Thoracic aorta (tissue), 2 donors: ENCODE data around the gene PNPLA1. TPM values are rescaled to one million over a fixed set of nuclear protein-coding genes. Genes with fewer than 3 reads are reported as not detected.

ENCODE experiments used
- ATAC-seq: fragments of 150-250 bp; one replicate; pipeline ENCODE4 v1.8.0; 2017; ENCODE audit warnings: low read depth; ENCODE audit not compliant: insufficient number of reproducible peaks, low FRiP score
- DNase-seq: peaks from one replicate; pipeline ENCODE4 v3.0.0-alpha.2; 2020; ENCODE audit warnings: low spot score
- H3K27ac ChIP-seq, 2 donors: fragments of 200-600 bp; sonication (generic); 1 replicate in 1 of 2; 2 replicates in 1 of 2; pipeline ENCODE4 v1.5.1; 2016; ENCODE audit warnings: mild to moderate bottlenecking in 2 of 2, moderate library complexity in 2 of 2
- H3K27me3 ChIP-seq: fragments of 200-600 bp; sonication (generic); replicated peaks from 2 replicates; pipeline ENCODE4 v1.6.0; 2016; ENCODE audit warnings: mild to moderate bottlenecking; ENCODE audit not compliant: insufficient read depth
- H3K36me3 ChIP-seq: fragments of 200-600 bp; sonication (generic); one replicate; pipeline ENCODE4 v1.5.1; 2016
- H3K4me1 ChIP-seq, 2 donors: fragments of 200-600 bp; sonication (generic); 1 replicate in 1 of 2; 2 replicates in 1 of 2; pipeline versions ENCODE4 v1.5.1 to v1.6.0; 2016; ENCODE audit warnings: low read depth in 2 of 2, mild to moderate bottlenecking in 1 of 2; ENCODE audit not compliant: control insufficient read depth in 1 of 2
- H3K4me3 ChIP-seq: fragments of 200-600 bp; sonication (generic); 2 replicates; pipeline ENCODE4 v1.5.1; 2016; ENCODE audit warnings: mild to moderate bottlenecking
- H3K9me3 ChIP-seq: fragments of 200-600 bp; sonication (generic); 2 replicates; pipeline ENCODE4 v1.5.1; 2016
- total RNA-seq, 2 donors: library from RNA; depleted of rRNA; stranded (reverse); fragments of >200 nt; gene quantifications; one replicate each; pipeline versions ENCODE4 v1.1.0 to v1.2.3, GENCODE V29; 2016
- TF ChIP-seq, protein P1 (sequence below): fragments of 200-600 bp; sonication (generic); IDR thresholded peaks from one replicate; pipeline ENCODE4 v1.5.1; 2019; ENCODE audit warnings: antibody characterized with exemption

PNPLA1 gene
- total RNA-seq, 2 donors from 2014 or later: not detected

DNA sequence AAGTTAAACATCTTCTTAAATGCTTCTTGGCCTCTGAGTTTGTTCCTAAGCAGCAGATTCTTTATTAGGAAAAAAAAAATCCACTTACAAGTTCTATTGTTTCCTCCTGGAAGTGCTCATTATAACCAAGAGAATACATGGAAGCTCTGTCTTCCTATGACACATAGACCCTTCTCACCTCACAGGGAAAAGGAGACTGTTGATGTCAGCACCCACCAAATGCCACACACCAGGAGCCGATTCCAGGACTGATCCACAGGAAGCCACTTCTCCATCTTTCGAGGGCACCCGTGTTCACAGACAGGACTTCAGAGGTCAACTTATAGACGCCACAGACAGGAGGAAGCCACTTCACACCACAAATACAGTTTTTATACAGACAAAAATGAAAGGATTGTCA lies 80.2 kb downstream of the PNPLA1 start:
- H3K4me3 ChIP-seq: no peak overlapping the region
- H3K27ac ChIP-seq: peak overlapping the region; percentile 81 to 86
- TF ChIP-seq, protein P1, sequence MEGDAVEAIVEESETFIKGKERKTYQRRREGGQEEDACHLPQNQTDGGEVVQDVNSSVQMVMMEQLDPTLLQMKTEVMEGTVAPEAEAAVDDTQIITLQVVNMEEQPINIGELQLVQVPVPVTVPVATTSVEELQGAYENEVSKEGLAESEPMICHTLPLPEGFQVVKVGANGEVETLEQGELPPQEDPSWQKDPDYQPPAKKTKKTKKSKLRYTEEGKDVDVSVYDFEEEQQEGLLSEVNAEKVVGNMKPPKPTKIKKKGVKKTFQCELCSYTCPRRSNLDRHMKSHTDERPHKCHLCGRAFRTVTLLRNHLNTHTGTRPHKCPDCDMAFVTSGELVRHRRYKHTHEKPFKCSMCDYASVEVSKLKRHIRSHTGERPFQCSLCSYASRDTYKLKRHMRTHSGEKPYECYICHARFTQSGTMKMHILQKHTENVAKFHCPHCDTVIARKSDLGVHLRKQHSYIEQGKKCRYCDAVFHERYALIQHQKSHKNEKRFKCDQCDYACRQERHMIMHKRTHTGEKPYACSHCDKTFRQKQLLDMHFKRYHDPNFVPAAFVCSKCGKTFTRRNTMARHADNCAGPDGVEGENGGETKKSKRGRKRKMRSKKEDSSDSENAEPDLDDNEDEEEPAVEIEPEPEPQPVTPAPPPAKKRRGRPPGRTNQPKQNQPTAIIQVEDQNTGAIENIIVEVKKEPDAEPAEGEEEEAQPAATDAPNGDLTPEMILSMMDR: no peak
- H3K27me3 ChIP-seq: no peaks in the 10 kb centered on the region
- ATAC-seq (no peak), DNase-seq (no peak)
- H3K36me3 ChIP-seq: no peaks in the 10 kb centered on the region
- H3K9me3 ChIP-seq: no peaks in the 10 kb centered on the region
- peaks cover 11 to 25% of the 10 kb centered on the region in 2 donors for H3K4me1 ChIP-seq

DNA sequence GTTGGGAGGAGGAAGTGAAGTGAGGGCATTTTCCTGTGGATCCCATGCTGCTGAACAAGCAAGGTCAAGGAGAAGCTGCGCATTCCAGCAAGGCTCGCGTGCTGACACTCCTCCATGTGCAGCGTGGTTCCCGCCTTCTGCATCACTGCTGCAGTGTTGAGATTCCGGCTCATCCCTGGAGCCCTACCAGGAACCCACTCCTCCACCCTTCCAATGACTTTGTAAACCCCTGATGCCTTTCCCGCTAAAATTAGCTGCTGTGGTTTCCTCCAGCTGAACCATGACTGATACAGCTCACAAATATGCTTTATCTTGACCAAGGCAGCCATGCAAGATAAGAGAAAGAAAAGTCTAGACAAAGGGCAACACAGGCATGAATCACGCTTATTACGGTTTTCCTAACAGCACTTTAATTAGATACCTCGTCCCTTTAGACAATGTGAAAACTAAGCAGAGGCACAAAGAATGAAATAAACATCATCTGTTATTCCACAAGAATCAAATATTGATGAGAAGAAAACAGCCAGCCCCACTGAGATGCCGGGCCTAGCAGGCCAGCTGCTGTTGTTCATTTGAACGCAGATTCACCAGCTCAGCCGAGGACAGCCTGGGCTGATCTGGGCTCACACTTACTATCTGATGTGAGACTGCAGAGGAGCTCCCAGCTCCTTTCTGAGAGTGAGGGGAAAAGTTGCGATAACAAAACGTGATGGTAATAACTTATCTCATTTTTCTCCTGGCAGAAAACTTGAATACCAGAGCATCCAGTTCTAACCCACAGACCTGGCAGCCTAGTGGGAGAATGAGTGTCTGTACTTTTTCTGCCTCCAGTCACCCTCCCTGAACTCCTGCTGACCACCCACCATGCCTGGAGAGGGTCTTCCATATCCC lies 81.1 kb downstream of the PNPLA1 start:
- ATAC-seq: peak; percentile 90
- DNase-seq: no peak
- H3K36me3 ChIP-seq: no peaks in the 10 kb centered on the region
- H3K4me3 ChIP-seq: no peak overlapping the region
- H3K9me3 ChIP-seq: no peaks in the 10 kb centered on the region
- TF ChIP-seq, protein P1: no peak
- peak overlapping the region; percentile 81 to 86 for H3K27ac ChIP-seq
- peaks cover 11 to 25% of the 10 kb centered on the region in 2 donors for H3K4me1 ChIP-seq
- no peaks in the 10 kb centered on the region for H3K27me3 ChIP-seq

DNA sequence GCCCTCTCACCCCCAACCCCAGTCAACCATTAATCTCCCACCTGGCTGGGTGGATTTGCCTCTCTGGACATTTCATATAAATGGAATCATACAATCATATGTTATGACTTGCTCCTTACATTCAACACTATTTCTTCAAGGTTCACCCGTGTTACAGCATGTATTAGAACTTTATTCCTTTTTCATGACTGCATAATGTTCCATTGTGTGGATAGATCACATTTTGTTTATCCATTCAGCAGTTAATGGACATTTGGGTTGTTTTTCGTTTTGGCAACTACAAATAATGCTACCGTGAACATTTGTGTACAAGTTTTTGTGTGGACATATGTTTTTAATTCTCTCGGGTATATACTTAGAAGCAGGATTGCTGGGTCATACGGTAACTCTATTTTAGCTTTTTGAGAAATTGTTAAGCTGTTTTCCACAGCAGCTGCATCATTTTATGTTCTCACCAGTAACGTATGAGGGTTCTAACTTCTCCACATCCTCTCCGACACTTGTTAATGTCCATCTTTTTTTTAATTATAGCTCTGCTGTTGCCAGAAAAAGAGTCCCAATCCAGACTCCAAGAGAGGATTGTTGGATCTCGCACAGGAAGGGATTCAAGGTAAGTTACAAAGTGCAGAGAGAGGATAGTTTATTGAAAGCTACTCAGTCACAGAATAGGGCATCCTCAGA lies 82.8 kb downstream of the PNPLA1 start:
- H3K36me3 ChIP-seq: no peaks in the 10 kb centered on the region
- H3K9me3 ChIP-seq: no peaks in the 10 kb centered on the region
- ATAC-seq: no peak
- no peaks in the 10 kb centered on the region for H3K27me3 ChIP-seq
- no peak overlapping the region for H3K4me3 ChIP-seq
- peak overlapping the region in 1 of 2 donors; percentile 86 for H3K27ac ChIP-seq
- H3K4me1 ChIP-seq: peaks cover 11 to 32% of the 10 kb centered on the region in 2 donors
- no peak for DNase-seq
- TF ChIP-seq, protein P1: no peak

DNA sequence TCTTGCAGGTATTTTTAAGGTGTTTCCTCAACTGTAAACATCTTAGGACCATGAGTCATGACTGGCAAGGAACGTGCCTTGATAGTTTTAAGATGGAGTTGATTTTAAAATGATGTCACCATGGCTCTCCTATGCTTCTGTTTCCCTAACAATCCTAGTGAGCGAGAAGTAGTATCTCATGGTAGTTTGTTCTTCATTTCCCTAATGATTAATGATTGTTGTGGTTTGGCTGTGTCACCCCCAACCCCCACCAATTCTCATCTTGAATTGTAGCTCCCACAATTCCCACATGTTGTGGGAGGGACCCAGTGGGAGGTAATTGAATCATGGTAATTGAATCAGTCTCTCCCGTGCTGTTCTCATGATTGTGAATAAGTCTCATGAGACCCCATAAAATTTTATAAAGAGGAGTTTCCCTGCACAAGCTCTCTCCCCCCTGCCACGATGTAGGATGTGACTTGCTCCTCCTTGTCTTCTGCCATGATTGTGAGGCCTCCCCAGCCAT lies 83.6 kb downstream of the PNPLA1 start:
- Histone ChIP-seq H3K27me3 (no peaks in the 10 kb centered on the region), H3K9me3 (no peaks in the 10 kb centered on the region), H3K4me3 (no peak overlapping the region), H3K4me1 (peaks cover 18 to 40% of the 10 kb centered on the region in 2 donors), H3K27ac (no peak overlapping the region), H3K36me3 (no peaks in the 10 kb centered on the region)
- TF ChIP-seq, protein P1: no peak
- DNase-seq (no peak), ATAC-seq (no peak)

DNA sequence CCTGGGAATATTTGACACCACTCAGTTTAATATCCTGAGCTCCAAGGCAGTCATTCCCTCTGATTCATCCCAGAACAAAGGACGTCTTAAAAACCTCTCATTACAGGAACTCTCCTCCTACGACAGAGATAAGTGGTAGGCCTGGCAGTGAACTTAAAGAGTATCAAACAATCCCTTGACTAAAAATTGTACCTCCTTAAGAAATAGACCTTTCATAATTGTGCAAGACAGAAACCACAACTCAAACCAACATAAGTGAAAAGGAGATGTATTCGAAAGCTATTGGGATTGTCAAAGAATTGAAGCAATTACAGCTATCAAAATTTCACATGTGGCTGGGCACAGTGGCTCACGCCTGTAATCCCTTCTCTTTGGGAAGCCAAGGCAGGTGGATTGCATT lies 86.0 kb downstream of the PNPLA1 start:
- Histone ChIP-seq H3K4me3 (no peak overlapping the region), H3K27me3 (no peaks in the 10 kb centered on the region), H3K9me3 (no peaks in the 10 kb centered on the region), H3K36me3 (no peaks in the 10 kb centered on the region), H3K4me1 (peaks cover 21 to 53% of the 10 kb centered on the region in 2 donors), H3K27ac (no peak overlapping the region)
- DNase-seq (no peak), ATAC-seq (no peak)
- TF ChIP-seq, protein P1: no peak
